Karpas-422 (cell line): ENCODE data around the gene PTBP1. TPM values are rescaled to one million over a fixed set of nuclear protein-coding genes. Genes with fewer than 3 reads are reported as not detected.

ENCODE experiments used
- DNase-seq: peaks from one replicate; pipeline ENCODE4 v3.0.0-alpha.2; 2015
- H2AFZ ChIP-seq: fragments of 200-600 bp; sonication (generic); 2 replicates; pipeline ENCODE4 v1.6.1; 2014; ENCODE audit warnings: antibody characterized with exemption, low read length, mixed read lengths
- H3K27ac ChIP-seq: fragments of 200-600 bp; sonication (generic); 2 replicates; pipeline ENCODE4 v1.5.1; 2014; ENCODE audit warnings: mild to moderate bottlenecking, low read length, moderate library complexity
- H3K27me3 ChIP-seq: fragments of 200-600 bp; sonication (generic); 2 replicates; pipeline ENCODE4 v1.6.1; 2014; ENCODE audit warnings: low read length, mixed read lengths
- H3K36me3 ChIP-seq: fragments of 200-600 bp; sonication (generic); 2 replicates; pipeline ENCODE4 v1.6.1; 2014; ENCODE audit warnings: low read length, mixed read lengths; ENCODE audit not compliant: insufficient read depth
- H3K4me1 ChIP-seq: fragments of 200-600 bp; sonication (generic); 2 replicates; pipeline ENCODE4 v1.6.1; 2014; ENCODE audit warnings: mild to moderate bottlenecking, low read length, mixed read lengths
- H3K4me2 ChIP-seq: fragments of 200-600 bp; sonication (generic); 2 replicates; pipeline ENCODE4 v1.6.1; 2014; ENCODE audit warnings: low read length, low read depth, mild to moderate bottlenecking; ENCODE audit not compliant: poor library complexity, severe bottlenecking
- H3K4me3 ChIP-seq: fragments of 200-600 bp; sonication (generic); 2 replicates; pipeline ENCODE4 v1.5.1; 2014; ENCODE audit warnings: mild to moderate bottlenecking, antibody characterized with exemption, low read length, mixed read lengths
- H3K79me2 ChIP-seq: fragments of 200-600 bp; sonication (generic); 2 replicates; pipeline ENCODE4 v1.6.1; 2014; ENCODE audit warnings: mild to moderate bottlenecking, low read length, mixed read lengths
- H3K9ac ChIP-seq: fragments of 200-600 bp; sonication (generic); 2 replicates; pipeline ENCODE4 v1.6.0; 2014; ENCODE audit warnings: low read length
- H3K9me2 ChIP-seq: fragments of 200-600 bp; sonication (generic), shearing (Covaris generic); replicated peaks from 2 replicates; pipeline ENCODE4 v1.6.0; 2014; ENCODE audit warnings: mild to moderate bottlenecking, low read length, moderate library complexity; ENCODE audit not compliant: insufficient read depth
- H3K9me3 ChIP-seq: fragments of 300-700, 200-600 bp; sonication (generic); 2 replicates; pipeline ENCODE4 v1.6.1; 2014; ENCODE audit warnings: low read length, mixed read lengths
- H4K20me1 ChIP-seq: fragments of 200-600 bp; sonication (generic); 2 replicates; pipeline ENCODE4 v1.6.1; 2014; ENCODE audit warnings: mild to moderate bottlenecking, antibody characterized with exemption, low read length, low read depth; ENCODE audit not compliant: insufficient read depth
- total RNA-seq: library from RNA; depleted of rRNA; stranded (reverse); fragments of >200 nt; shearing (Covaris generic); gene quantifications from 2 replicates; pipeline ENCODE4 v1.2.3, GENCODE V29; 2014; ENCODE audit warnings: low replicate concordance

Gene PTBP1
- total RNA-seq, 1 experiment from 2014 or later: 170 TPM

DNA sequence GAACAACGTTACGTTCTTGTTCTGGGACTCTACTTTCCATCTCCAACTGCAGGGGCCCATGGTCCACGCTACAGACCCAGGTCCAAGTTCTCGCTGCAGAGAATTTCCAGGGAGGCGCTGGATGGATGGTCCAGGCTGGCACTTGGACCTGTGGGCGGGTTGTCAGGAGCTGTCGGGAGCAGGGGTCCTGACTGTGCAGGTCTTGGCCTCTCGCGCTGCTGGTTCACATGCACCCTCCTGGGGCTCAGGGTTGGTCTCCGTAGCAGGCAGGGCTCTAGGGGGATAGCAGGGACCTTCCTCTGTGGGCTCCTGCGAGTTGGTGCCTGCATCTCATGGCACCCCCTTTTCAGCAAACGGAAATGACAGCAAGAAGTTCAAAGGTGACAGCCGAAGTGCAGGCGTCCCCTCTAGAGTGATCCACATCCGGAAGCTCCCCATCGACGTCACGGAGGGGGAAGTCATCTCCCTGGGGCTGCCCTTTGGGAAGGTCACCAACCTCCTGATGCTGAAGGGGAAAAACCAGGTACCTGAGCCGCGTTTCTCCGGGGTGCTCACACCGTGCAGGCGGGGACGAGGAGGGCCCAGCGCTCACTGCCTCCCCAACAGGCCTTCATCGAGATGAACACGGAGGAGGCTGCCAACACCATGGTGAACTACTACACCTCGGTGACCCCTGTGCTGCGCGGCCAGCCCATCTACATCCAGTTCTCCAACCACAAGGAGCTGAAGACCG is 6.6 kb downstream of the PTBP1 start:
- Histone ChIP-seq H4K20me1 (peaks cover 84% of the 10 kb centered on the region), H3K27ac (no peak overlapping the region), H3K4me2 (no peak overlapping the region), H3K4me3 (no peak overlapping the region), H3K9me2 (no peaks in the 10 kb centered on the region), H2AFZ (no peak overlapping the region), H3K36me3 (peaks cover 69% of the 10 kb centered on the region), H3K4me1 (peaks cover 9% of the 10 kb centered on the region), H3K79me2 (peaks cover 55% of the 10 kb centered on the region), H3K9ac (no peak overlapping the region), H3K9me3 (no peaks in the 10 kb centered on the region), H3K27me3 (no peaks in the 10 kb centered on the region)
- DNase-seq: no peak

DNA sequence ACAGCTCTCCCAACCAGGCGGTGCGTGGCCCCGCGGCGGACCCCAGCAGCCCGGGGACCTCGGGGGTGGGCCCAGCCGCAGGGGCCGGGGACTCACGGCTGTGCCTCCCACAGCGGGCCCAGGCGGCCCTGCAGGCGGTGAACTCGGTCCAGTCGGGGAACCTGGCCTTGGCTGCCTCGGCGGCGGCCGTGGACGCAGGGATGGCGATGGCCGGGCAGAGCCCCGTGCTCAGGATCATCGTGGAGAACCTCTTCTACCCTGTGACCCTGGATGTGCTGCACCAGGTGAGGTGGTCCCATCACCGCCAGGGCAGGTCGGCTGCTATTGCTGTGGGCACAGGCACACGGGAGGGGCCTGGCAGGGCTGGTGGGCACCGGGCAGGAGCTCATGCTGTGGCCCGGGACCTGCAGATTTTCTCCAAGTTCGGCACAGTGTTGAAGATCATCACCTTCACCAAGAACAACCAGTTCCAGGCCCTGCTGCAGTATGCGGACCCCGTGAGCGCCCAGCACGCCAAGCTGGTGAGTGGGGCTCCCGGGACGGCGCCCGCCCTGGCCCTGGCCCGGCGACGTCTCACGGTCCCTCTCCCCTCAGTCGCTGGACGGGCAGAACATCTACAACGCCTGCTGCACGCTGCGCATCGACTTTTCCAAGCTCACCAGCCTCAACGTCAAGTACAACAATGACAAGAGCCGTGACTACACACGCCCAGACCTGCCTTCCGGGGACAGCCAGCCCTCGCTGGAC is 7.3 kb downstream of the PTBP1 start:
- H3K27me3 ChIP-seq: no peaks in the 10 kb centered on the region
- peaks cover 65% of the 10 kb centered on the region for H3K36me3 ChIP-seq
- no peaks in the 10 kb centered on the region for H3K9me2 ChIP-seq
- DNase-seq: no peak
- no peak overlapping the region for H2AFZ ChIP-seq
- H3K79me2 ChIP-seq: peaks cover 47% of the 10 kb centered on the region
- H3K27ac ChIP-seq: no peak overlapping the region
- peaks cover 1% of the 10 kb centered on the region for H3K4me1 ChIP-seq
- H3K4me2 ChIP-seq: no peak overlapping the region
- no peak overlapping the region for H3K9ac ChIP-seq
- no peaks in the 10 kb centered on the region for H3K9me3 ChIP-seq
- H3K4me3 ChIP-seq: no peak overlapping the region
- H4K20me1 ChIP-seq: peaks cover 80% of the 10 kb centered on the region

DNA sequence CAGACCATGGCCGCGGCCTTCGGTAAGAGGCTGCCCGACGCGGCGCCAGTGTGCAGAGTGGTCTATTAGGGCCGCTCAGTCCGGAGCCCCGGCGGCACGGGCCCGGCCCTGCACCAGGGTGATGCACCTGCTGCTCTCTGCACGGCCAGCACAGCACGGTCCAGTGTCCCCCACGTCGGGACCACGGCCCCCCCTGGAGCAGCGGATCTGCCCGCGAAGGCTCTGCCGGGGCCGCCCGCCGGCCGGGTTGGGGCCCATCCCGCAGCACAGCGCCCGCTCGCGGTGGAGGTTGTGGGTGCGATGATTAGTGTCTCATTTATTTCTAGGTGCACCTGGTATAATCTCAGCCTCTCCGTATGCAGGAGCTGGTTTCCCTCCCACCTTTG is 7.9 kb downstream of the PTBP1 start:
- H4K20me1 ChIP-seq: peaks cover 79% of the 10 kb centered on the region
- DNase-seq: no peak

DNA sequence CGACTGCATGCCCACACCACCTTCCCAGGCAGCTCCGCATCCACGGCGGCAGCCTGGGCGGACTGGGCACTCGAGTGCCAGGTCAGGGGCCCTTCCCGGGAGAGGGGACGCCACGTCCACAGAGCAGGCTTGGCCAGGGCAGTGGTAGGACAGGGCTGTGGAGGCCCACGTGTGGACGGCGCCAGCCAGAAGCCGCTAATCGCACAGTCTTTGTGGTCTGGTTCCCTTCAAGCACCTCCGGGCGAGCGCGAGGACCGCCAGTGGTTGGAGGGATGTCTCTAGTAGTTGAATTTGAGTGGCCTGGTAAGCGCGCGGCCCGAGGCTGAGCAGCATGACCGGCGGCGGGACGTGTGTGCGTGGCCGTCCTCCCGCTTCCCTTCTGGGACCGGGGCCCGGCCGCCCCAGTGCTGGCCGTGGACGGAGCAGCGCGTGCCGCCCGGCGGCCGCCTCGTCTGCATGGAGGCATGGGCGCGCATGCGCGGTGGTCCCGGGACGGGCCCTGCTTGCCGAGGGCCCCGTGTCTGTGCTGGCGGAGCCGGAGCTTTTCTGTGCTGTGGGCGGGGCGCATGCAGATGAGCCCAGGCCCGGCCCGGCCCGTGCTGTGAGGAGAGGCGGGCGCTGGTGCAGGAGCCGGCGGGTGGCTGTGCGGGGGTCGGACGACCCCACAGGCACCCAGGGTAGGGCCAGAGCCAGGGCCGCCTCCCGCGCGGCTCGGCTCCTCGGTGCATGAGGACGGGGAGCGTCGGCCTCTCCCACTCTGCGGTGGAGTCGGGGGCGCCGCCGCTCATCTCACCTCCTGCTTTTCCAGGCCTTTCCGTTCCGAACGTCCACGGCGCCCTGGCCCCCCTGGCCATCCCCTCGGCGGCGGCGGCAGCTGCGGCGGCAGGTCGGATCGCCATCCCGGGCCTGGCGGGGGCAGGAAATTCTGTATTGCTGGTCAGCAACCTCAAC is 8.6 kb downstream of the PTBP1 start:
- no peak overlapping the region for H3K27ac ChIP-seq
- H3K79me2 ChIP-seq: peaks cover 34% of the 10 kb centered on the region
- no peak overlapping the region for H3K9ac ChIP-seq
- H3K27me3 ChIP-seq: no peaks in the 10 kb centered on the region
- H3K4me2 ChIP-seq: no peak overlapping the region
- no peak overlapping the region for H2AFZ ChIP-seq
- DNase-seq: no peak
- H3K4me1 ChIP-seq: no peaks in the 10 kb centered on the region
- no peaks in the 10 kb centered on the region for H3K9me2 ChIP-seq
- H3K36me3 ChIP-seq: peaks cover 66% of the 10 kb centered on the region
- H3K4me3 ChIP-seq: no peak overlapping the region
- H3K9me3 ChIP-seq: no peaks in the 10 kb centered on the region
- peaks cover 72% of the 10 kb centered on the region for H4K20me1 ChIP-seq

More for the DNA sequence above, 7.9 kb downstream of the PTBP1 start:
- no peaks in the 10 kb centered on the region for H3K27me3 ChIP-seq
- H3K4me1 ChIP-seq: no peaks in the 10 kb centered on the region
- no peak overlapping the region for H3K27ac ChIP-seq
- H3K4me2 ChIP-seq: no peak overlapping the region
- no peak overlapping the region for H2AFZ ChIP-seq
- H3K79me2 ChIP-seq: peaks cover 42% of the 10 kb centered on the region
- H3K9me2 ChIP-seq: no peaks in the 10 kb centered on the region
- H3K9me3 ChIP-seq: no peaks in the 10 kb centered on the region
- no peak overlapping the region for H3K9ac ChIP-seq
- peaks cover 65% of the 10 kb centered on the region for H3K36me3 ChIP-seq
- no peak overlapping the region for H3K4me3 ChIP-seq

DNA sequence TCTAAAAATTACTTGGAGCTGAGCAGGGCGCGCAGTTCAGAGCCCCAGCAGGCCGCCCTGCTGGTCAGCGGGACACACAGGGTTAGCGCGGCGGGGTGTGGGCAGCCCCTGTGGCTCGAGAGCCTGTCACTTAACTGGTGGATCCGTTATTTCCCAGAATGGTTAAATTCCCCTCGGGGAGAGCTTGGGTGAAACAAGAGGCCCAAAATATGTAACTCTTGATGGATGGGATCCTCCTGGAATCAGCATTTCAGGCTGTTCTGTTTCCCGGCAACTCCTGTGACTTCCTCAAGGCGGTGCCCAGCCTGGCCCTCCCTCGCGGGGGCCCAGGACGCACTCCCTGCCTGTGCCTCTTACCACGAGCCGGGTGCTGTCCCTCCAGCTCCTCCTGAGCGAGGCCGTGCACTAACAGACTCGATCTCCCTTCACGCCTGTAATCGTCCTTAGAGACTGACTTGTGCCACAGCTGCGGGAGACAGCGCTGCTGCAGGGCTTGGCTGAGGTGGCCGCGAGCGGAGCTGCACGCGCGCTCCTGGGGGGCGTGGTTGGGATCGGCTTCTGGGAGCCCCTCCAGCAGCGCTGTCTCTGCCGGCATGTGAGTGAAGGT is 9.7 kb downstream of the PTBP1 start:
- no peak for DNase-seq
- peaks cover 24% of the 10 kb centered on the region for H3K79me2 ChIP-seq
- H3K27ac ChIP-seq: no peak overlapping the region
- H3K4me1 ChIP-seq: no peaks in the 10 kb centered on the region
- peaks cover 61% of the 10 kb centered on the region for H4K20me1 ChIP-seq
- H3K9ac ChIP-seq: no peak overlapping the region
- H3K4me3 ChIP-seq: no peak overlapping the region
- H3K9me2 ChIP-seq: no peaks in the 10 kb centered on the region
- H2AFZ ChIP-seq: no peak overlapping the region
- H3K27me3 ChIP-seq: no peaks in the 10 kb centered on the region
- peaks cover 60% of the 10 kb centered on the region for H3K36me3 ChIP-seq
- H3K4me2 ChIP-seq: no peak overlapping the region
- no peaks in the 10 kb centered on the region for H3K9me3 ChIP-seq

DNA sequence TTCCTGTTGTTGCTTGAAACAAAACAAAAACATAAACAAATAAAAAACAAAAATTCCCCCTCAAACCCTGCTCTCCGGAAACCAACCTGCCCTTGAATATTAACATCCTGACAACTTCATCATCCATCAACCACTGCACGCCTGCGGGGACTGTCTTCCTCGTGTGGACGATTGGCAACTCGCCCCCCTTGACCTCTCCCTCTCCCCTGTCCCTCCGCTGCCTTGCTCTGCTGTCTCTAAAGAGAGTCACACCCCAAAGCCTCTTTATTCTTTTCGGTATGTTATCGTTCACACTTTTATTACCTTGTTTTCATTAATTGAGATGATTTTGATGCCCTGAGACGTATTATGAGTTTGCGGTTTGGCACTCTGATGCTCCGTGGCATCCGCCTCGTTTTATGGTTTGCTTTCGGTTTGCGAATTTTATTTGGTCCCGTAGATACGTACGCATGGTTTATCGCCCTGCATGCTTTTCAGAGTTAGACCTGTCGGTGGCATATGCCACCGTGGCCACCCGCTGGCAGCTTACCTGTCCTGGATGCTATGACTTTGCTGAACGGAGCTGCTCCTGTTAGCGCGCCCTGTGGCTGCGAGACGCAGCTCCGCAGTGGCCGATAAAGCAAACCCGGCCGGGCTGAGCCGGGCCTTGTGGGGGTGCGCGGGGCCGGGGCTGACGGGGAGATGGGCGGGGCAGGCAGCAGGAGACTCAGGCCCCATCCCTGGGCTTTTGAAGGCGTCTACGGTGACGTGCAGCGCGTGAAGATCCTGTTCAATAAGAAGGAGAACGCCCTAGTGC is 10.6 kb downstream of the PTBP1 start:
- no peak overlapping the region for H3K4me3 ChIP-seq
- no peak overlapping the region for H3K4me2 ChIP-seq
- no peak for DNase-seq
- H3K36me3 ChIP-seq: peaks cover 54% of the 10 kb centered on the region
- no peaks in the 10 kb centered on the region for H3K4me1 ChIP-seq
- H3K79me2 ChIP-seq: peaks cover 15% of the 10 kb centered on the region
- no peak overlapping the region for H3K9ac ChIP-seq
- H3K27ac ChIP-seq: no peak overlapping the region
- H3K9me3 ChIP-seq: no peaks in the 10 kb centered on the region
- H4K20me1 ChIP-seq: peaks cover 52% of the 10 kb centered on the region
- H2AFZ ChIP-seq: no peak overlapping the region
- H3K27me3 ChIP-seq: no peaks in the 10 kb centered on the region
- H3K9me2 ChIP-seq: no peaks in the 10 kb centered on the region

DNA sequence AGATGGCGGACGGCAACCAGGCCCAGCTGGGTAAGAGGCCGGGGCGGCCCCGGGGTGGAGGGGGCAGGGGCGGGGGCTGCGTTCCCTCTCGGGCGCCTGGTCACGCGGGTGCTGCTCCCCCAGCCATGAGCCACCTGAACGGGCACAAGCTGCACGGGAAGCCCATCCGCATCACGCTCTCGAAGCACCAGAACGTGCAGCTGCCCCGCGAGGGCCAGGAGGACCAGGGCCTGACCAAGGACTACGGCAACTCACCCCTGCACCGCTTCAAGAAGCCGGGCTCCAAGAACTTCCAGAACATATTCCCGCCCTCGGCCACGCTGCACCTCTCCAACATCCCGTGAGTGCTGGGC is 11.1 kb downstream of the PTBP1 start:
- peaks cover 46% of the 10 kb centered on the region for H4K20me1 ChIP-seq
- no peak for DNase-seq
- H3K9ac ChIP-seq: no peak overlapping the region
- peaks cover 9% of the 10 kb centered on the region for H3K79me2 ChIP-seq
- H2AFZ ChIP-seq: no peak overlapping the region
- no peak overlapping the region for H3K4me3 ChIP-seq
- H3K9me3 ChIP-seq: no peaks in the 10 kb centered on the region
- H3K4me2 ChIP-seq: no peak overlapping the region
- H3K9me2 ChIP-seq: no peaks in the 10 kb centered on the region
- no peaks in the 10 kb centered on the region for H3K4me1 ChIP-seq
- peaks cover 48% of the 10 kb centered on the region for H3K36me3 ChIP-seq
- H3K27me3 ChIP-seq: no peaks in the 10 kb centered on the region
- H3K27ac ChIP-seq: no peak overlapping the region
